Stimulated activated CD4-positive, alpha-beta T cell treated with anti-CD3 and anti-CD28 coated beads, Interleukin-1b, Interleukin-23, amount 100 ng/mL, for 1 hour (primary cell): ENCODE measurements around the gene CIBAR2.

Experiments used
- DNase-seq, 2 donors: peaks; one replicate each; pipeline ENCODE4 v3.0.0-alpha.2; 2020; ENCODE audit warnings: low read depth in 2 of 2

CIBAR2 gene

GRCh38 chr16:85112364-85112763, at the start of gene CIBAR2:
TSS of gene CIBAR2 (minus strand) at chr16:85112472. CDS start at chr16:85112352, 120 bp downstream.
- no peak for DNase-seq

DNA sequence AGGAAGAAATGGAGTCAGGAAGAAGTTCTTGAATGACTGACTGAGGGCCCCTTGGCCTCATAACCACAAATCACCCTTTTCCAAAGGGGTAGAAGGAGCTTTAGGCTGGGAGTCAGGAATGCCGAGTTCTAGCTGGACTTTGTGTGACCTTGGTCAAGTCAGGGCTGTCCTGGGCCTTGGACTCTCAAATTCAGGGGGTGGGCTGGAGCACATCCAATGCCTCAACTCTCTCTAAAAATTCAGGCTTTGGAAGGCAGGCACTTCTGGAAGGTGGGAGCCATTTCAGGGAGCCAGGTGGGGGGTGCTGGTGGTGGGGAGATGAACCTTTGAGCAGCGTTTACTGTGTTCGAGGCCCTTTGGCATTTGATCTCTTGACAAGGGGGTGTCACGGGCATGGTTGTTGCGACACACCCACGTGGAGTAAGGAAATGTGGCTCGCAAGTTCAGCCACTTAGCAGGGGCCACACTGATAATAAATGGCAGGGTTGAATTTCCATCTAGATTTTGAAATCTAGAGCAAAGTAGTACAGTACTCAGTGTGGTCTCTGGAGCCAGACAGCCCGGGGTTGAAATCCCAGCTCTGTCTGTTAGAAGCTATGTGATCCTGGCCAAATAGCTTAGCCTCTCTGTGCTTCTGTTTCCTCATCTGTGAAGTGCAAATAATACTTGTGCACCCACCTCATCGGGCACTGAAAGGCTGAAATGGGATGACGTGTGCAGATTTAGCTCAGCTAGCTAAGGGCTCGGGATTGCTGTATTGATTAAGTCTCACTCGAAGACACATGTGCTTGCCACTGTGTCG, 47.1 kb upstream of the CIBAR2 start:
- DNase-seq = no peak

- no peak for DNase-seq
These were observed 46.5 kb upstream of the CIBAR2 start for GRCh38 chr16:85158743-85159178.

DNA sequence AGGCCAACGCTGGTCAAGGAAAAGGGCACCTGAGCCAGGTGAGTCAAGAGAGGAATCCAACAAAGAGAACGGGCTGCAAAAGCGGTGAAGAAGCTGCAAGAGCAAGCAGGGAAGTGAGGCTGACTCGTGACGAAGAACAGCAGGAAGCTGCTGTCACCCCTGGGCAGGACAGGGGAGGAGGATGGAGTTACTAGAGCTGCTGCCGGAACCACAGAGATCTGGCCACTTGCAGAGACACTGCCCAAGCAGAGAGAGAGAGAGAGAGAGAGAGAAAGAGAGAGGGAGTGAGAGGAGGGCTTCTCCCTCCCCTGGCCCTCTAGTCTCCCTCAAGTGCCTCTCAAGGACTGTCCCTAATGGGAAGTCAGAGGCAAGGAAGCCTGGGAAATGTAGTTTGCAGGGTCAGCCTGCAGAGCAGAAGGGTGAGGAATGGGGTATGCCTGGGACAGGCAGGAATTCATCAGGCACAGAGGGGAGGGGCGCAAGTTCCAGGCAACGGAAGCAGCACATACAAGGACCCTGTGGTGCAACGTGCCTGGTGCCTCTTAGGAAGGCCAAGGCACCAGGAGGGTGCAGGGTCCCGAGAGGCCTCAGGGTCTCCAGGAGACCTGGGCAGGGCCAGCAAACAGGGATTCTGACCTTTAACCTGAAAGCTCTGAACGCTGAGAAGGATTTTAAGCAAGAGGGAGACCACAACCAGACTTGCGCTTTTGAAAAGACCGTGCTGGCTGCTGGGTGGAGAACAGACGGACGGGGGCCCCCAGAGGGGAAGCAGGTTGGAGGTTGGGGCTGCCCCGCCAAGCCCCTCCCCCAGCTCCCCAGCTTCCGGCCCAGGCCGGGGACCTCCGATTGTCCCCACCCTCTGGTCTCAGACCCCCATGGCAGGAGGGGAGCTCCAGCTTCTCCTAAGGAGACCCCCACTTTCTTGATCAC, 45.8 kb upstream of the CIBAR2 start:
- DNase-seq = no peak

- no peak for DNase-seq
These were observed 45.1 kb upstream of the CIBAR2 start for GRCh38 chr16:85157372-85157771.

- DNase-seq = no peak
These were observed 44.6 kb upstream of the CIBAR2 start for GRCh38 chr16:85156869-85157268.

GRCh38 chr16:85156440-85156839, 44.2 kb upstream of the CIBAR2 start:
- DNase-seq = no peak

DNA sequence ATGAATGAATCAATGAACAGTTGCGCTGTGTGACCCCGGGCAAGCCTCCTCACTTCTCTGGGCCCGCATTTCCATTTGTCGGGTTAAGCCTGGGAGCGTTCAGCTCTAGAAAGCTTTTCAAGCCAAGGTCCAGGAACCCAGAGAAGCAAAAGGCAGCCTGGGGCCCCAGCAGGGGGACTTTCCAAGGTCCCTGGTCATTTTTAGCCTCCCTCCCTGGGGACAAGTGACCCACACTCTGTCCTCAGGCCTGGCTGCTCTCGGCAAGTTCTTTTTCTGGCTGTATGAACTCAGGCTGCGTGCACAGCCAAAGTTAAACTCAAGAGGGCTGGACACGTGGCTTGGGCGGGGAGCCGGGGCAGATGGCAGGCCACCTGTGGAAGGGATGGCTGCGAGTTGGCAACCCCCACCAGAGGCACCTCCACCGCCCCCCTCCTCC, 41.4 kb upstream of the CIBAR2 start:
- no peak for DNase-seq

DNA sequence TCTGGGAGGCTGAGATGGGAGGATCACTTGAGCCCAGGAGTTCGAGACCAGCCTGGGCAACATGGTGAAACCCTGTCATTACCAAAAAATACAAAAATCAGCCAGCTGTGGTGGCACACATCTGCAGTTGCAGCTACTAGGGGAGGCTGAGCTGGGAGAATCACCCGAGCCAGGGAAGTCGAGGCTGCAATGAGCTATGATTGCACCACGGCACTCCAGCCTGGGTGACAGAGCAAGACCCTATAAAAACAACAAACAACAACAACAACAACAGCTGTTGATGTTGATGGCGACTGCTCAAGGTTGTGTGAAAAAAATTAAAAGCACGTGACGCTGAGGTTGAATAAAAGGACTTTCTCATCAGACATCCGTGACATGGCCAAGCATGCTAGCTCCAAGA, 40.8 kb upstream of the CIBAR2 start:
- no peak for DNase-seq

- no peak for DNase-seq
These were observed 40.2 kb upstream of the CIBAR2 start for GRCh38 chr16:85152414-85153030.

- no peak for DNase-seq
These were observed 39.5 kb upstream of the CIBAR2 start for GRCh38 chr16:85151603-85152413.

- DNase-seq = no peak
These were observed 38.9 kb upstream of the CIBAR2 start for GRCh38 chr16:85151079-85151602.

GRCh38 chr16:85150331-85150940, 38.2 kb upstream of the CIBAR2 start:
- no peak for DNase-seq

DNA sequence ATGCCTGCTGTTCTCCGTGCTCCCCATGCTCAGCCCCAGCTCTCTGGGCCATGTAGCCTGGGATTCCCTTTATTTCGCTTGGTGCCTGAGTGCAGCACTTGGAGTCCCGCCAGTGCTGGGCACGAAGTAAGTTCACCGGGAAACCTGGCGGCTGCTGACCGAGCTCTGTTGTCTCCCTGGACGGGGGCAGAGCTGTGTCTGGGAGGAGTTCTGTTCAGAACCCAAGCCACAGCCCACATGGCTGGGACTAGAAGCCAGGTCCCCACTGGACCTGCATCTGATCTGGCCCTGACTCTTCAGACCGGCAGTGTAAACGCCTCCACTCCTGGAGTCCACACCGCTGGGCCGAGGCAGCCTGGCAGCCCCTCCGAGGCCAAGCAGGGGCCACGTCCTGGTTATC, 37.5 kb upstream of the CIBAR2 start:
- DNase-seq = no peak

GRCh38 chr16:85148931-85149330, 36.7 kb upstream of the CIBAR2 start:
- DNase-seq = no peak

DNA sequence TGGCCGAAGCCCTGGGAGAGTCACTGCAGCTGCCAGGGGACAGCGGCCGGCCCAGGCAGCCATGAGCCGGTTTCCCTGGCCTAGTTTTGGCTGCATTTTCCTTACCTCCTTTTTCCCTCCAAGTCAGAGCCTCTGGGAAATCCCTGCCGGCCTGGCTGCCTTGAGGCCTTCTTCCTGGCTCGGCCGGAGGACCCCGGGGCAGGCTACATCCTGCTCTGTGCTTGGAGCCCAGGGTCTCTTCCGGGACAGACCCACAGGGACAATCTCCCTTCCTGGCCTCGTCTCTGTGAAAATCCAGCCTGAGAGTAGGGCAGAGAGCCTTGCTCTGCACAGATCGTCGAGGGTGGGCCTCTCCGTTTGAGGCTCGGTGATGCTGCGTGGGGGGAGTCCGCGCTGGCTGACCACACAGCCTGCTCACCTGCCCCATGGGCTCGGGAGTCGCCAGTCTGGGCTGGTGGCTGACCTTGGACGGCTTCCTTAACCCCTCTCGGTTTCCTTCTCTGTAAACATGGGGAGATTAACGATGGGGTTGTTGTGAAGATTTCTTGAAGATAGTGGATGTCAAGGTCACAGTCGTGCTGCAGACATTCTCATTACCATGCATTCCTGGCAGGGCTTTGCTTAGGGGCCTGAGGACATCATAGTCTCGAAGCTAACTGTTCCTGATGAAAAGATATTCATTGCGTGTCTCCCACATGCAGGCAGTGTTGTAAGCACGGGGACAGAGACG, 34.8 kb upstream of the CIBAR2 start:
- DNase-seq = no peak

DNA sequence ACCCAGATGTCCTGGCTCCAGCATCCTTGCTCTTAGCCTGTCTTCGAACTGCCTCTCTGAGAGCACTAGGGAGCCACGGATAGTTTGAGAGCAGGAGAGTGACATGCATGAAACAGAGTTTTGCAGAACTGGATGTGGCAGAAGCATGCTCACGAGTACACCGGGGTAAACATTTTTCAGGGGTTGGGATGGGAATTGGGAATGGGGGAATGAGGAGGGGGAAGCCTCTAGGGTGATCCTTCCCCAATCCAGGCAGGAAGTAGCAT, 34.2 kb upstream of the CIBAR2 start:
- no peak for DNase-seq

GRCh38 chr16:85145734-85146531, 33.7 kb upstream of the CIBAR2 start:
- DNase-seq = no peak

- no peak for DNase-seq
These were observed 32.9 kb upstream of the CIBAR2 start for GRCh38 chr16:85145188-85145587.
